A673 (cell line): ENCODE data around the gene WDR19. TPM values are rescaled to one million over a fixed set of nuclear protein-coding genes. Genes with fewer than 3 reads are reported as not detected.
A peak's percentile ranks its signal among the peaks of the same experiment; 100 is the strongest.
"Not testable (repeated sequence)": the region's sequence is repeated elsewhere in the genome, so short reads cannot be mapped to it uniquely, and the experiment has no call there.

Experiments used
- Bru-seq: library from RNA; stranded (reverse); fragments of 400-500 nt; gene quantifications from one replicate; lab custom pipeline; 2021; lab: Mats Ljungman, UMichigan
- BruChase-seq, 2 experiments: library from RNA; stranded (reverse); fragments of 400-500 nt; gene quantifications; one replicate each; lab custom pipeline; 2021; lab: Mats Ljungman, UMichigan
- BruUV-seq: library from RNA; stranded (reverse); fragments of 400-500 nt; replicated peaks from 2 replicates; lab custom pipeline; 2021; lab: Mats Ljungman, UMichigan
- CTCF ChIA-PET: fragments of 300-600 bp; sonication (Branson Sonifier 250); formaldehyde crosslinking; loops from one replicate; lab custom pipeline; 2022; ENCODE audit warnings: antibody characterized with exemption; lab: Charles Lee
- POLR2A ChIA-PET: fragments of 300-600 bp; sonication (Branson Sonifier 250); formaldehyde crosslinking; loops from one replicate; lab custom pipeline; 2022; ENCODE audit warnings: antibody characterized with exemption; ENCODE audit not compliant: low non-redundant PET; lab: Charles Lee
- DNase-seq: peaks from one replicate; pipeline ENCODE4 v3.0.0-alpha.2; 2015; ENCODE audit warnings: low spot score
- H3K27ac ChIP-seq: fragments of 200-600 bp; sonication (generic); 2 replicates; pipeline ENCODE4 v1.5.1; 2016; ENCODE audit warnings: mixed run types, low read depth, mild to moderate bottlenecking, mixed read lengths, antibody characterized with exemption, low read length; ENCODE audit not compliant: poor library complexity, severe bottlenecking
- H3K27me3 ChIP-seq: fragments of 200-600 bp; sonication (generic); replicated peaks from 2 replicates; pipeline ENCODE4 v1.6.1; 2017; ENCODE audit warnings: mixed run types, low read depth, mild to moderate bottlenecking, mixed read lengths, antibody characterized with exemption, low read length; ENCODE audit not compliant: insufficient read depth, poor library complexity
- H3K36me3 ChIP-seq: fragments of 200-600 bp; sonication (generic); 2 replicates; pipeline ENCODE4 v1.6.1; 2016; ENCODE audit warnings: mixed run types, mild to moderate bottlenecking, mixed read lengths, antibody characterized with exemption, low read length; ENCODE audit not compliant: insufficient read depth, poor library complexity, severe bottlenecking
- H3K4me1 ChIP-seq: fragments of 200-600 bp; sonication (generic); 2 replicates; pipeline ENCODE4 v1.6.1; 2017; ENCODE audit warnings: mixed run types, mild to moderate bottlenecking, mixed read lengths, antibody characterized with exemption, low read length; ENCODE audit not compliant: insufficient read depth, poor library complexity, severe bottlenecking
- H3K4me3 ChIP-seq: fragments of 200-600 bp; sonication (generic); 2 replicates; pipeline ENCODE4 v1.5.1; 2016; ENCODE audit warnings: low read depth, mixed run types, mild to moderate bottlenecking, mixed read lengths, low read length; ENCODE audit not compliant: poor library complexity, severe bottlenecking
- H3K9me3 ChIP-seq: fragments of 200-600 bp; sonication (generic); 2 replicates; pipeline ENCODE4 v1.6.1; 2016; ENCODE audit warnings: mixed run types, low read depth, mild to moderate bottlenecking, mixed read lengths, antibody characterized with exemption, low read length; ENCODE audit not compliant: poor library complexity, severe bottlenecking
- CTCF ChIP-seq: fragments of 300-800, 200-600 bp; sonication (generic); conservative IDR thresholded peaks from 2 replicates; pipeline ENCODE4 v1.5.1; 2017; ENCODE audit warnings: low read depth, mild to moderate bottlenecking, antibody characterized with exemption, low read length, moderate library complexity, mixed read lengths
- EZH2 ChIP-seq: fragments of 200-600 bp; sonication (generic); IDR thresholded peaks from 2 replicates; pipeline ENCODE4 v1.6.1; 2017; ENCODE audit warnings: borderline replicate concordance, low read depth, mild to moderate bottlenecking, mixed read lengths, antibody characterized with exemption, low read length; ENCODE audit not compliant: poor library complexity, severe bottlenecking
- intact Hi-C: fragments of 100-400 bp; cut with micrococcal nuclease; formaldehyde crosslinking; loops from one replicate; pipeline ENCODE4 v1.10.0; 2022; ENCODE audit not compliant: unreplicated experiment
- long read RNA-seq: library from polyadenylated mRNA; stranded (forward); transcript quantifications from one replicate; pipeline ENCODE4 v2.0.0, GENCODE V29; 2022
- total RNA-seq: library from RNA; stranded (reverse); gene quantifications from 2 replicates; pipeline ENCODE4 v1.2.3, GENCODE V29; 2021

Gene WDR19
- total RNA-seq (33.7 and 34.8 TPM in 2 replicates), Bru-seq, nascent RNA (percentile 66 among the genes with signal in this experiment), BruChase-seq, experiment 1, labeled RNA remaining after a 2-hour chase (percentile 69 among the genes with signal in this experiment), BruChase-seq, experiment 2, labeled RNA remaining after a 6-hour chase (percentile 61 among the genes with signal in this experiment)
- long read RNA-seq, full-length matches to known transcripts = 6 of 30 reads
- long read RNA-seq, partial matches to known transcripts = 15 of 30 reads
- long read RNA-seq, other reads (novel, unspliced or antisense) = 9 of 30 reads

GRCh38 chr4:39181905-39182638 lies at the start of gene WDR19:
Gene WDR19 (plus strand): TSS chr4:39182529. CDS start chr4:39182558, 29 bp downstream.
- BruUV-seq = no TSS peak
- no peaks in the 10 kb centered on the region for H3K27me3 ChIP-seq
- H3K36me3 ChIP-seq = no peaks in the 10 kb centered on the region
- peak; percentile 100 for DNase-seq
- no peaks in the 10 kb centered on the region for H3K9me3 ChIP-seq
- H3K4me3 ChIP-seq = peak within 1 kb of the TSS; percentile 63
- ChIA-PET POLR2A (interaction anchor here (0.6 to 0.7 kb wide), 3 partner anchors 158 to 305 kb away, joined by 3 read pairs; no protein-coding TSS in a partner anchor), CTCF (interaction anchor here (0.6 to 0.7 kb wide), 4 partner anchors 8 to 360 kb away, joined by 3 to 7 read pairs (median 6); no protein-coding TSS in a partner anchor)
- intact Hi-C loops = no loop called here
- peak within 1 kb of the TSS; percentile 37 for H3K27ac ChIP-seq
- TF ChIP-seq CTCF (peak; percentile 70), EZH2 (no peak)
- peaks cover 8% of the 10 kb centered on the region for H3K4me1 ChIP-seq

- Histone ChIP-seq H3K4me3 (no peak overlapping the region), H3K4me1 (peaks cover 8% of the 10 kb centered on the region), H3K27me3 (no peaks in the 10 kb centered on the region), H3K27ac (no peak overlapping the region), H3K36me3 (no peaks in the 10 kb centered on the region), H3K9me3 (no peaks in the 10 kb centered on the region)
- intact Hi-C loops = no loop called here
- no peak for DNase-seq
- POLR2A ChIA-PET = no interaction called here
- CTCF ChIA-PET = interaction anchor here (1.0 kb wide), 1 partner anchor 231 kb away, joined by 4 read pairs; no protein-coding TSS in a partner anchor
- no TSS peak for BruUV-seq
- no peak for TF ChIP-seq CTCF
- no peak for TF ChIP-seq EZH2
These were observed 48.7 kb upstream of the WDR19 start for GRCh38 chr4:39133623-39134022.

DNA sequence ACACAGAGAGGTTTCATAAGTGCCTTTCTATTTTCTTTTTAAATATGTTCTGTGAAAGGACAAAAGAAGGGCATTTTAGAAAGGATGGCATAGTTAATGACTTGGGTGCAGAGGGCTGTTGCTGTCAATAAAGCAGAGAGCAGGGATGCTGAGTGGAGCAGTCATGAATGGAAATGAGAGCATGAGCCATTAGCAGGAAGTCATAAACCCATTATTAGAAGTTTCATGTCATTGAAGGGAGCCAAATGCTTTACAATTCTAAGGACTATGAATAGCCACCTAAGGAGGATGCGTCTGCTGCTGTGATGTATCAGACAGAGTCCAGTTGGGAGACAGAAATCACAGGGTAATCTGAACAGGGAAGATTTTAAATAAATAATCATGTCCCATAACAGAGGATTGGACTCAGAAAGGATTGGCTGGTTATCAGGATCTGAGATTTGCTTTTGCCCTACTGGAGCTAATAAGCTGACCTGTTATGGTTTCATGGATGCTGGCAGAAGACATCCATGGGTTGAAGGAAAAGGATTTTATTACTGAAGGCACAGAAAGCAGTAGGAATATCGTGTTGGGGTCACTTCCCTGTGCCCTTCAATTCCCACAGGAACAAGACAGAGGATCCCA lies 47.5 kb upstream of the WDR19 start:
- Histone ChIP-seq H3K9me3 (no peaks in the 10 kb centered on the region), H3K4me3 (no peak overlapping the region), H3K36me3 (no peaks in the 10 kb centered on the region), H3K4me1 (peaks cover 8% of the 10 kb centered on the region), H3K27ac (no peak overlapping the region), H3K27me3 (no peaks in the 10 kb centered on the region)
- POLR2A ChIA-PET = no interaction called here
- CTCF ChIA-PET = interaction anchor here (0.6 to 1.6 kb wide), 6 partner anchors 31 to 955 kb away, joined by 3 to 24 read pairs (median 3); no protein-coding TSS in a partner anchor
- intact Hi-C loops = loop anchor here (1.0 to 5.0 kb wide), 2 partner anchors 232 to 377 kb away; no protein-coding TSS in a partner anchor
- TF ChIP-seq EZH2 (no peak), CTCF (no peak)
- BruUV-seq = no TSS peak
- DNase-seq = peak; percentile 45

- H3K27ac ChIP-seq, H3K4me1 ChIP-seq, BruUV-seq, CTCF ChIA-PET, H3K4me3 ChIP-seq, H3K9me3 ChIP-seq, POLR2A ChIA-PET, H3K27me3 ChIP-seq, H3K36me3 ChIP-seq, DNase-seq: not testable (repeated sequence)
- intact Hi-C loops = loop anchor here (5.0 kb wide), 1 partner anchor 381 kb away; no protein-coding TSS in a partner anchor
These were observed 44.1 kb upstream of the WDR19 start for GRCh38 chr4:39138227-39138626.
